KMS-11 (cell line): ENCODE data around the gene ST14.

Experiments used
- H2AFZ ChIP-seq: fragments of 200-600 bp; sonication (generic); 2 replicates; pipeline ENCODE4 v1.6.1; 2016; ENCODE audit warnings: antibody characterized with exemption, mixed run types, low read depth
- H3K27ac ChIP-seq: fragments of 200-600 bp; sonication (generic); 2 replicates; pipeline ENCODE4 v1.6.1; 2016; ENCODE audit warnings: mild to moderate bottlenecking, mixed run types
- H3K27me3 ChIP-seq: fragments of 200-600 bp; sonication (generic); 2 replicates; pipeline ENCODE4 v1.6.1; 2017; ENCODE audit warnings: mild to moderate bottlenecking, low read depth, mixed run types, moderate library complexity; ENCODE audit not compliant: insufficient read depth
- H3K36me3 ChIP-seq: fragments of 200-600 bp; sonication (generic); 2 replicates; pipeline ENCODE4 v1.6.1; 2017; ENCODE audit warnings: mild to moderate bottlenecking, mixed run types; ENCODE audit not compliant: insufficient read depth
- H3K4me1 ChIP-seq: fragments of 200-600 bp; sonication (generic); 2 replicates; pipeline ENCODE4 v1.6.1; 2016; ENCODE audit warnings: mild to moderate bottlenecking, low read depth, mixed run types; ENCODE audit not compliant: poor library complexity, severe bottlenecking
- H3K4me2 ChIP-seq: fragments of 200-600 bp; sonication (generic); 2 replicates; pipeline ENCODE4 v1.7.0; 2016; ENCODE audit warnings: mild to moderate bottlenecking, mixed run types
- H3K4me3 ChIP-seq: fragments of 200-600 bp; sonication (generic); IDR thresholded peaks from 2 replicates; pipeline ENCODE4 v1.6.1; 2017; ENCODE audit warnings: low read depth, low read length, mixed read lengths; ENCODE audit not compliant: insufficient read depth
- H3K79me2 ChIP-seq: fragments of 200-600 bp; sonication (generic); 2 replicates; pipeline ENCODE4 v1.6.1; 2016; ENCODE audit warnings: low read depth, mixed run types; ENCODE audit not compliant: insufficient read depth
- H3K9ac ChIP-seq: fragments of 200-600 bp; sonication (generic); 2 replicates; pipeline ENCODE4 v1.6.1; 2016; ENCODE audit warnings: mild to moderate bottlenecking, mixed run types
- H4K20me1 ChIP-seq: fragments of 200-600 bp; sonication (generic); 2 replicates; pipeline ENCODE4 v1.6.1; 2016; ENCODE audit warnings: mild to moderate bottlenecking, mixed run types; ENCODE audit not compliant: insufficient read depth
- TF ChIP-seq, protein P1 (sequence below): fragments of 200-600 bp; sonication (generic); conservative IDR thresholded peaks from 2 replicates; pipeline ENCODE4 v1.6.1; 2017; ENCODE audit warnings: low read depth, mild to moderate bottlenecking, antibody characterized with exemption, low read length, moderate library complexity, mixed read lengths

Gene ST14

DNA sequence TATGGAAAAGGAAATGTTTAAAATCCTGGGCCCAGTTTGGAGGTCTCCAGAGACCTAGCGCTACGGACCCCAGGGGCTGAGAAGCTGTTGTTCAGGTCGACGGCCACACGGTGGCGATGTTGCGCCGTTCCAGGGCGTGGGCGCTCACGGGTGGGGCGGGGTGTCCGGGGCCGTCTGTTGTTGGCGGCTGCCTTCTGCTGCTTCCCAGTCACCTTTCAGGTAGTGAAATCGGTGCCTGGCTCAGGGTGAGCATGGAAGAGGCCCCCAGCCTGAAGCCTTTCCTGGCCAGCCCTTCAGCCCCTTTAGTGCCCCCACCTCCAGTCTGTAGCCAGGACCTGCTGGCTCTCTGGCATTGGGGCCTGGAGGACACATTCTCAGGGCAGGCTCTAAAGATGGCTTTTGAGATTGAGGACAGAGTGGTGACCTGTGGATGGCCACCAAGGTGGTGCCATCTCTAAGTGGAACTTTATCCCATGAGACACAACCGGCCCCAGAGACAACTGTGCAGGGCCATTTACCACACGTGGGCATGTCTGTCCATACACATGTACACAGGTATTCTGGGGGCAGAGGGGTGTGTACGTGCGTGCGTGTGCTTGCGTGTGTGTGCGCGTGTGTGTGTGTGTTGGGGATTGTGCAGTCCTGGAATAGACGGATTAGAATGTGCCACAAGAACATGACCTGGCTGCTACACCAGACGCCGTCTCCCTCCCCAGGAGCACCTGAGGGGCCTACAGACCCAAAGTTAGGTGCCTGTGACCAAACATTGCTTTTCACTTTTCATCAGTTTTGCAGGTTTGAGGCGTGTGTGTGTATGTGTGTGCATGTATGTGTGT, 53.8 kb downstream of the ST14 start:
- Histone ChIP-seq H3K4me3 (no peak overlapping the region), H3K27ac (no peak overlapping the region), H4K20me1 (no peaks in the 10 kb centered on the region), H3K36me3 (no peaks in the 10 kb centered on the region), H2AFZ (no peak overlapping the region), H3K4me2 (no peak overlapping the region), H3K27me3 (no peaks in the 10 kb centered on the region), H3K4me1 (peaks cover 4% of the 10 kb centered on the region), H3K9ac (no peak overlapping the region), H3K79me2 (no peaks in the 10 kb centered on the region)
- TF ChIP-seq, protein P1, sequence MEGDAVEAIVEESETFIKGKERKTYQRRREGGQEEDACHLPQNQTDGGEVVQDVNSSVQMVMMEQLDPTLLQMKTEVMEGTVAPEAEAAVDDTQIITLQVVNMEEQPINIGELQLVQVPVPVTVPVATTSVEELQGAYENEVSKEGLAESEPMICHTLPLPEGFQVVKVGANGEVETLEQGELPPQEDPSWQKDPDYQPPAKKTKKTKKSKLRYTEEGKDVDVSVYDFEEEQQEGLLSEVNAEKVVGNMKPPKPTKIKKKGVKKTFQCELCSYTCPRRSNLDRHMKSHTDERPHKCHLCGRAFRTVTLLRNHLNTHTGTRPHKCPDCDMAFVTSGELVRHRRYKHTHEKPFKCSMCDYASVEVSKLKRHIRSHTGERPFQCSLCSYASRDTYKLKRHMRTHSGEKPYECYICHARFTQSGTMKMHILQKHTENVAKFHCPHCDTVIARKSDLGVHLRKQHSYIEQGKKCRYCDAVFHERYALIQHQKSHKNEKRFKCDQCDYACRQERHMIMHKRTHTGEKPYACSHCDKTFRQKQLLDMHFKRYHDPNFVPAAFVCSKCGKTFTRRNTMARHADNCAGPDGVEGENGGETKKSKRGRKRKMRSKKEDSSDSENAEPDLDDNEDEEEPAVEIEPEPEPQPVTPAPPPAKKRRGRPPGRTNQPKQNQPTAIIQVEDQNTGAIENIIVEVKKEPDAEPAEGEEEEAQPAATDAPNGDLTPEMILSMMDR: peak; percentile 89

DNA sequence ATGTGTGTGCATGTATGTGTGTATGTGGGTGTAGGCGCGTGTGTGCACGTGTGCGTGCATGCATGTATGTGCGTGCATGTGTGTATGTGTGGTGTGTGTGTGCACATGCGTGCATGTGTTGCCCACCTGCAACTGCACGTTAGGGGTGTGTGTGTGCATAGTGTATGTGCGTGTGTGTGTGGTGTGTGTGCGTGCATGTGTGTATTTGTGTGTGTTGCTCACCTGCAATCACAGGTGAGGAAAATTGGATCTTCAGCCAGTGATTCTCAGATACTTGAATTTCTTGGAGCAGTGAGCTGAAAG, 54.3 kb downstream of the ST14 start:
- H3K4me2 ChIP-seq: no peak overlapping the region
- no peaks in the 10 kb centered on the region for H3K79me2 ChIP-seq
- no peak overlapping the region for H3K9ac ChIP-seq
- TF ChIP-seq, protein P1: no peak
- H2AFZ ChIP-seq: no peak overlapping the region
- no peaks in the 10 kb centered on the region for H3K27me3 ChIP-seq
- no peaks in the 10 kb centered on the region for H4K20me1 ChIP-seq
- peaks cover 4% of the 10 kb centered on the region for H3K4me1 ChIP-seq
- no peak overlapping the region for H3K4me3 ChIP-seq
- no peaks in the 10 kb centered on the region for H3K36me3 ChIP-seq
- no peak overlapping the region for H3K27ac ChIP-seq

GRCh38 chr11:130214861-130215530, 55.4 kb downstream of the ST14 start:
- Histone ChIP-seq H3K4me1 (peaks cover 4% of the 10 kb centered on the region), H4K20me1 (no peaks in the 10 kb centered on the region), H3K4me2 (no peak overlapping the region), H3K4me3 (no peak overlapping the region), H3K79me2 (no peaks in the 10 kb centered on the region), H3K27ac (no peak overlapping the region), H3K9ac (no peak overlapping the region), H2AFZ (no peak overlapping the region), H3K36me3 (no peaks in the 10 kb centered on the region), H3K27me3 (no peaks in the 10 kb centered on the region)
- TF ChIP-seq, protein P1: no peak

- Histone ChIP-seq H3K36me3 (no peaks in the 10 kb centered on the region), H3K4me3 (no peak overlapping the region), H2AFZ (no peak overlapping the region), H4K20me1 (no peaks in the 10 kb centered on the region), H3K27ac (no peak overlapping the region), H3K79me2 (no peaks in the 10 kb centered on the region), H3K4me2 (no peak overlapping the region), H3K9ac (no peak overlapping the region), H3K4me1 (peaks cover 4% of the 10 kb centered on the region), H3K27me3 (no peaks in the 10 kb centered on the region)
- TF ChIP-seq, protein P1: no peak
Measured at GRCh38 chr11:130215531-130216220, 56.1 kb downstream of the ST14 start.
